Muscle layer of duodenum (tissue), 2 donors: ENCODE measurements around the gene ITFG1.
"Not testable (repeated sequence)": the region's sequence is repeated elsewhere in the genome, so short reads cannot be mapped to it uniquely, and the experiment has no call there.

Experiments
- H3K27ac ChIP-seq: one replicate; pipeline ENCODE4 v1.7.0; 2013; ENCODE audit warnings: mild to moderate bottlenecking, low read length
- H3K27me3 ChIP-seq: one replicate; pipeline ENCODE4 v1.7.0; 2013; ENCODE audit warnings: low read depth, mild to moderate bottlenecking, control low read depth, low read length
- H3K36me3 ChIP-seq, 2 donors: one replicate each; pipeline ENCODE4 v1.7.0; 2013; ENCODE audit warnings: low read length in 2 of 2, control low read depth in 1 of 2, mild to moderate bottlenecking in 1 of 2; ENCODE audit not compliant: insufficient read depth in 2 of 2, control insufficient read depth in 1 of 2
- H3K4me1 ChIP-seq, 2 donors: one replicate each; pipeline ENCODE4 v1.7.0; 2013; ENCODE audit warnings: low read length in 2 of 2, mild to moderate bottlenecking in 2 of 2, control low read depth in 1 of 2, moderate library complexity in 1 of 2; ENCODE audit not compliant: insufficient read depth in 2 of 2, control insufficient read depth in 1 of 2
- H3K4me3 ChIP-seq, 2 donors: one replicate each; pipeline ENCODE4 v1.7.0; 2013; ENCODE audit warnings: low read length in 2 of 2, low read depth in 1 of 2, mild to moderate bottlenecking in 1 of 2
- H3K9me3 ChIP-seq, 2 donors: one replicate each; pipeline ENCODE4 v1.7.0; 2013; ENCODE audit warnings: low read length in 2 of 2, control low read depth in 1 of 2, mild to moderate bottlenecking in 1 of 2; ENCODE audit not compliant: control insufficient read depth in 1 of 2
- donor health status: healthy.

Gene ITFG1

GRCh38 chr16:47470810-47471209, 9.9 kb upstream of the ITFG1 start:
- no peak overlapping the region for H3K4me3 ChIP-seq
- H3K9me3 ChIP-seq, result no peaks in the 10 kb centered on the region
- no peaks in the 10 kb centered on the region for H3K27me3 ChIP-seq
- no peak overlapping the region for H3K27ac ChIP-seq
- no peaks in the 10 kb centered on the region for H3K36me3 ChIP-seq
- H3K4me1 ChIP-seq, result peaks cover 4 to 6% of the 10 kb centered on the region in 2 donors

- Histone ChIP-seq H3K27ac (no peak overlapping the region), H3K4me3 (no peak overlapping the region), H3K4me1 (peaks cover 4 to 9% of the 10 kb centered on the region in 2 donors), H3K36me3 (no peaks in the 10 kb centered on the region), H3K27me3 (no peaks in the 10 kb centered on the region), H3K9me3 (no peaks in the 10 kb centered on the region)
These were observed 9.3 kb upstream of the ITFG1 start for GRCh38 chr16:47470211-47470610.

- no peaks in the 10 kb centered on the region for H3K36me3 ChIP-seq
- no peak overlapping the region for H3K27ac ChIP-seq
- H3K9me3 ChIP-seq, result no peaks in the 10 kb centered on the region
- peaks cover 4 to 19% of the 10 kb centered on the region in 2 donors for H3K4me1 ChIP-seq
- no peaks in the 10 kb centered on the region for H3K27me3 ChIP-seq
- H3K4me3 ChIP-seq, result no peak overlapping the region
These were observed 8.4 kb upstream of the ITFG1 start for GRCh38 chr16:47469227-47469626.

GRCh38 chr16:47468070-47468689, 7.3 kb upstream of the ITFG1 start:
- peaks cover 4 to 30% of the 10 kb centered on the region in 2 donors for H3K4me1 ChIP-seq
- H3K9me3 ChIP-seq, H3K27me3 ChIP-seq, H3K36me3 ChIP-seq, H3K27ac ChIP-seq, H3K4me3 ChIP-seq: not testable (repeated sequence)

GRCh38 chr16:47467501-47467900, 6.6 kb upstream of the ITFG1 start:
- peaks cover 4 to 36% of the 10 kb centered on the region in 2 donors for H3K4me1 ChIP-seq
- H3K36me3 ChIP-seq, result no peaks in the 10 kb centered on the region
- no peak overlapping the region for H3K27ac ChIP-seq
- no peaks in the 10 kb centered on the region for H3K9me3 ChIP-seq
- no peak overlapping the region for H3K4me3 ChIP-seq
- H3K27me3 ChIP-seq, result no peaks in the 10 kb centered on the region

GRCh38 chr16:47465919-47466630, 5.2 kb upstream of the ITFG1 start:
- Histone ChIP-seq H3K36me3 (peaks cover 0 to under 1% of the 10 kb centered on the region in 2 donors), H3K4me1 (peaks cover 4 to 43% of the 10 kb centered on the region in 2 donors), H3K27ac (no peak overlapping the region), H3K9me3 (no peaks in the 10 kb centered on the region), H3K4me3 (no peak overlapping the region), H3K27me3 (no peaks in the 10 kb centered on the region)

- Histone ChIP-seq H3K4me1 (peaks cover 10 to 58% of the 10 kb centered on the region in 2 donors), H3K9me3 (no peaks in the 10 kb centered on the region), H3K36me3 (peaks cover 0 to 3% of the 10 kb centered on the region in 2 donors), H3K27ac (no peak overlapping the region), H3K4me3 (peak overlapping the region in 1 of 2 donors; percentile 36), H3K27me3 (no peaks in the 10 kb centered on the region)
These were observed 3.1 kb upstream of the ITFG1 start for GRCh38 chr16:47463771-47464624.

GRCh38 chr16:47461598-47462266, 869 bp upstream of the ITFG1 start:
- peaks cover 10 to 58% of the 10 kb centered on the region in 2 donors for H3K4me1 ChIP-seq
- H3K36me3 ChIP-seq, result peaks cover 0 to 6% of the 10 kb centered on the region in 2 donors
- H3K27ac ChIP-seq, result peak overlapping the region; percentile 81
- H3K27me3 ChIP-seq, result no peaks in the 10 kb centered on the region
- peak overlapping the region; percentile 90 to 96 for H3K4me3 ChIP-seq
- no peaks in the 10 kb centered on the region for H3K9me3 ChIP-seq

- peaks cover 6 to 49% of the 10 kb centered on the region in 2 donors for H3K4me1 ChIP-seq
- peak overlapping the region; percentile 90 for H3K27ac ChIP-seq
- no peaks in the 10 kb centered on the region for H3K27me3 ChIP-seq
- H3K4me3 ChIP-seq, result peak overlapping the region; percentile 90 to 96
- H3K36me3 ChIP-seq, result peaks cover 0 to 8% of the 10 kb centered on the region in 2 donors
- no peaks in the 10 kb centered on the region for H3K9me3 ChIP-seq
These were observed 528 bp downstream of the ITFG1 start for GRCh38 chr16:47460359-47460710.

GRCh38 chr16:47459603-47460002, 1.3 kb downstream of the ITFG1 start:
- peaks cover 6 to 12% of the 10 kb centered on the region in 2 donors for H3K36me3 ChIP-seq
- peak overlapping the region; percentile 90 to 96 for H3K4me3 ChIP-seq
- H3K27ac ChIP-seq, result peak overlapping the region; percentile 90
- no peaks in the 10 kb centered on the region for H3K27me3 ChIP-seq
- no peaks in the 10 kb centered on the region for H3K9me3 ChIP-seq
- H3K4me1 ChIP-seq, result peaks cover 6 to 42% of the 10 kb centered on the region in 2 donors

- Histone ChIP-seq H3K36me3 (peaks cover 14 to 15% of the 10 kb centered on the region in 2 donors), H3K27ac (no peak overlapping the region), H3K4me3 (no peak overlapping the region), H3K27me3 (no peaks in the 10 kb centered on the region), H3K9me3 (no peaks in the 10 kb centered on the region), H3K4me1 (peaks cover 6 to 29% of the 10 kb centered on the region in 2 donors)
These were observed 2.5 kb downstream of the ITFG1 start for GRCh38 chr16:47458331-47458730.
